ENCODE results near the gene DOCK7.

The DOCK7 gene

GRCh38 chr1:62405247-62405646 is 282.9 kb downstream of the DOCK7 start:
- no peak for TF ChIP-seq CTCF (IDR thresholded peaks at IDR 0.05; ENCODE audit: low read length)
- TF ChIP-seq EZH2phosphoT487 (IDR thresholded peaks at IDR 0.05; ENCODE audit: low read length): no peak
- no peak for TF ChIP-seq EZH2 (optimal IDR thresholded peaks at IDR 0.05; ENCODE audit: low read depth, low read length)
- Histone ChIP-seq H3K27ac (ENCODE audit: low read length) (no peak overlapping the region), H3K9me3 (replicated peaks; ENCODE audit: insufficient read depth, low read length) (no peaks in the 10 kb centered on the region), H2AFZ (ENCODE audit: low read length) (no peak overlapping the region), H3K36me3 (replicated peaks; ENCODE audit: insufficient read depth, low read length) (no peaks in the 10 kb centered on the region), H4K20me1 (ENCODE audit: insufficient read depth, low read length) (no peaks in the 10 kb centered on the region), H3F3A (ENCODE audit: insufficient read depth, low read length) (no peaks in the 10 kb centered on the region), H3K4me2 (ENCODE audit: low read depth, low read length) (no peak overlapping the region), H3K9ac (ENCODE audit: low read length) (no peak overlapping the region), H3K4me1 (ENCODE audit: low read length) (no peaks in the 10 kb centered on the region), H3K4me3 (ENCODE audit: low read length) (no peak overlapping the region), H3K27me3 (replicated peaks; ENCODE audit: insufficient read depth, low read length) (no peaks in the 10 kb centered on the region), H3K9me2 (replicated peaks; ENCODE audit: insufficient read depth, low read length) (no peaks in the 10 kb centered on the region), H3K79me2 (ENCODE audit: low read length) (no peaks in the 10 kb centered on the region)
- DNase-seq: no peak
